ENCODE results near the gene CDC7. TPM values are rescaled to one million over a fixed set of nuclear protein-coding genes. Genes with fewer than 3 reads are reported as not detected.
"Not testable (repeated sequence)": the region's sequence is repeated elsewhere in the genome, so short reads cannot be mapped to it uniquely, and the experiment has no call there.

The CDC7 gene
- total and polyA plus RNA-seq, 2 of the 13 experiments (the other 11 are each of a cell fraction or from before 2014, with no cell fraction given) = 2.5 to 12.6 TPM

DNA sequence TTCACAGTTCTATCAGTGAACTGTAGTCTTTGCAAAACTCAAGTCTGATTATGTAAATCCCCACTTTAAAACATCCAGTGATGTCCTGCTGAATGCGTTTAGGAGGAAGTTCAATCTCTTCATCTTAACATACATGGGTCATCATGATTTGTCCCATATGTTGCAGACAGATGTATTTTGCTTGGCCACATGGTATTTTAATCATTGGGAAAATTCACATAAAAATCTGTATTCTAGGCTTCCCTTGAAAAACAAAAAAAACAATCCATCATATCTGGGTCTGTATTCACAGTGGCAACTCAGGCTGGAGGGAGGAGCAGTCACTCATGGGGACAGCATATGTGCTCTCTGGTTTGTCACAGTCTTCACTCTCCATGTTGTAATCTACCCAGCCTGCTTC, 44.8 kb upstream of the CDC7 start (continued):
- TF ChIP-seq, protein P1, sequence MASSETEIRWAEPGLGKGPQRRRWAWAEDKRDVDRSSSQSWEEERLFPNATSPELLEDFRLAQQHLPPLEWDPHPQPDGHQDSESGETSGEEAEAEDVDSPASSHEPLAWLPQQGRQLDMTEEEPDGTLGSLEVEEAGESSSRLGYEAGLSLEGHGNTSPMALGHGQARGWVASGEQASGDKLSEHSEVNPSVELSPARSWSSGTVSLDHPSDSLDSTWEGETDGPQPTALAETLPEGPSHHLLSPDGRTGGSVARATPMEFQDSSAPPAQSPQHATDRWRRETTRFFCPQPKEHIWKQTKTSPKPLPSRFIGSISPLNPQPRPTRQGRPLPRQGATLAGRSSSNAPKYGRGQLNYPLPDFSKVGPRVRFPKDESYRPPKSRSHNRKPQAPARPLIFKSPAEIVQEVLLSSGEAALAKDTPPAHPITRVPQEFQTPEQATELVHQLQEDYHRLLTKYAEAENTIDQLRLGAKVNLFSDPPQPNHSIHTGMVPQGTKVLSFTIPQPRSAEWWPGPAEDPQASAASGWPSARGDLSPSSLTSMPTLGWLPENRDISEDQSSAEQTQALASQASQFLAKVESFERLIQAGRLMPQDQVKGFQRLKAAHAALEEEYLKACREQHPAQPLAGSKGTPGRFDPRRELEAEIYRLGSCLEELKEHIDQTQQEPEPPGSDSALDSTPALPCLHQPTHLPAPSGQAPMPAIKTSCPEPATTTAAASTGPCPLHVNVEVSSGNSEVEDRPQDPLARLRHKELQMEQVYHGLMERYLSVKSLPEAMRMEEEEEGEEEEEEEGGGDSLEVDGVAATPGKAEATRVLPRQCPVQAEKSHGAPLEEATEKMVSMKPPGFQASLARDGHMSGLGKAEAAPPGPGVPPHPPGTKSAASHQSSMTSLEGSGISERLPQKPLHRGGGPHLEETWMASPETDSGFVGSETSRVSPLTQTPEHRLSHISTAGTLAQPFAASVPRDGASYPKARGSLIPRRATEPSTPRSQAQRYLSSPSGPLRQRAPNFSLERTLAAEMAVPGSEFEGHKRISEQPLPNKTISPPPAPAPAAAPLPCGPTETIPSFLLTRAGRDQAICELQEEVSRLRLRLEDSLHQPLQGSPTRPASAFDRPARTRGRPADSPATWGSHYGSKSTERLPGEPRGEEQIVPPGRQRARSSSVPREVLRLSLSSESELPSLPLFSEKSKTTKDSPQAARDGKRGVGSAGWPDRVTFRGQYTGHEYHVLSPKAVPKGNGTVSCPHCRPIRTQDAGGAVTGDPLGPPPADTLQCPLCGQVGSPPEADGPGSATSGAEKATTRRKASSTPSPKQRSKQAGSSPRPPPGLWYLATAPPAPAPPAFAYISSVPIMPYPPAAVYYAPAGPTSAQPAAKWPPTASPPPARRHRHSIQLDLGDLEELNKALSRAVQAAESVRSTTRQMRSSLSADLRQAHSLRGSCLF (CRISPR knock-in tag; IDR thresholded peaks at IDR 0.05; ENCODE audit: borderline replicate concordance) = no peak
- no peak for TF ChIP-seq ZNF10 (CRISPR knock-in tag; IDR thresholded peaks at IDR 0.05; ENCODE audit: borderline replicate concordance, low read depth)
- TF ChIP-seq, protein P2, sequence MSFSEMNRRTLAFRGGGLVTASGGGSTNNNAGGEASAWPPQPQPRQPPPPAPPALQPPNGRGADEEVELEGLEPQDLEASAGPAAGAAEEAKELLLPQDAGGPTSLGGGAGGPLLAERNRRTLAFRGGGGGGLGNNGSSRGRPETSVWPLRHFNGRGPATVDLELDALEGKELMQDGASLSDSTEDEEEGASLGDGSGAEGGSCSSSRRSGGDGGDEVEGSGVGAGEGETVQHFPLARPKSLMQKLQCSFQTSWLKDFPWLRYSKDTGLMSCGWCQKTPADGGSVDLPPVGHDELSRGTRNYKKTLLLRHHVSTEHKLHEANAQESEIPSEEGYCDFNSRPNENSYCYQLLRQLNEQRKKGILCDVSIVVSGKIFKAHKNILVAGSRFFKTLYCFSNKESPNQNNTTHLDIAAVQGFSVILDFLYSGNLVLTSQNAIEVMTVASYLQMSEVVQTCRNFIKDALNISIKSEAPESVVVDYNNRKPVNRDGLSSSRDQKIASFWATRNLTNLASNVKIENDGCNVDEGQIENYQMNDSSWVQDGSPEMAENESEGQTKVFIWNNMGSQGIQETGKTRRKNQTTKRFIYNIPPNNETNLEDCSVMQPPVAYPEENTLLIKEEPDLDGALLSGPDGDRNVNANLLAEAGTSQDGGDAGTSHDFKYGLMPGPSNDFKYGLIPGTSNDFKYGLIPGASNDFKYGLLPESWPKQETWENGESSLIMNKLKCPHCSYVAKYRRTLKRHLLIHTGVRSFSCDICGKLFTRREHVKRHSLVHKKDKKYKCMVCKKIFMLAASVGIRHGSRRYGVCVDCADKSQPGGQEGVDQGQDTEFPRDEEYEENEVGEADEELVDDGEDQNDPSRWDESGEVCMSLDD (CRISPR knock-in tag; IDR thresholded peaks at IDR 0.05; ENCODE audit: borderline replicate concordance) = no peak

DNA sequence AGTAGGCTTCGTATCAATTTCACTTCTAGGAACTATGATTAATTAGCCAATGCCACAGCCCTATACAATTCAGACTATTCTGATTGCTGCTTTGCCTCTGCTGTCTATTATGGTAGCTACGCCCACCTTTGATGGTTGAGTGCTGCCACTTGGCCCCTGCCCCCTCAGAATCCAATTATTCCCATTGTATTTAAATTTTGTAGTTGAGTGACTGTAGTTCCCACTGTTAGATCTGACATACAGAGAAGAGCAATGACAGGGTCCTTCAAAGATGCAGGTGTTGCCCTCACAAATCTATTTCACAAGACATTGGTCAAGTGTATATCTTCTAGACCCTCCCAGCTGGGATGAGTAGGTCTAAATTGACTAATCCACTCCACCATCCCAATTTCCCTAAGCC, 35.3 kb upstream of the CDC7 start:
- POLR2A ChIA-PET; in situ Hi-C loops (cut with HindIII; ENCODE audit: extremely low pct_ligation_motif_present, low pct_unique_long_range_greater_than_20kb); H3K4me1 ChIP-seq (ENCODE audit: insufficient read depth, low read length); H2AFZ ChIP-seq (ENCODE audit: low read length); H3K4me3 ChIP-seq (replicated peaks in 1 of 3; ENCODE audit: insufficient read depth in 1 of 3, low read depth in 2 of 3, low read length in 3 of 3); ATAC-seq; H3K27ac ChIP-seq (ENCODE audit: extremely low read length, insufficient read depth, low read length); CTCF ChIA-PET (ENCODE audit: low intra/inter-chr PET ratio, low total read pairs); DNase-seq (ENCODE audit: low spot score); H4K20me1 ChIP-seq (ENCODE audit: insufficient read depth, low read length); H3K79me2 ChIP-seq (ENCODE audit: insufficient read depth, low read length); FAIRE-seq; BruUV-seq (replicated peaks); H3K27me3 ChIP-seq (ENCODE audit: control insufficient read depth in 1 of 2, insufficient read depth in 2 of 2, low read length in 2 of 2); H3K4me2 ChIP-seq (ENCODE audit: low read depth, low read length); H3K36me3 ChIP-seq (replicated peaks in 1 of 2; ENCODE audit: control insufficient read depth in 1 of 2, insufficient read depth in 2 of 2, low read length in 2 of 2); H3K9ac ChIP-seq (ENCODE audit: insufficient read depth, low read depth, low read length); intact Hi-C loops (cut with micrococcal nuclease; ENCODE audit: unreplicated experiment): not testable (repeated sequence)
- H3K9me3 ChIP-seq (ENCODE audit: low read length) = peaks cover 23% of the 10 kb centered on the region
- WGBS (ENCODE audit: low lambda C conversion rate) = 9% methylated on average over 2 of the region's 2 CpGs

Data from HepG2 (cell line).